Measurements from ENCODE around the gene CBARP. TPM values are rescaled to one million over a fixed set of nuclear protein-coding genes. Genes with fewer than 3 reads are reported as not detected.

The CBARP gene
- polyA plus RNA-seq, 1 of the 3 experiments (the other 2 are of a cell fraction), result 5.1 TPM

DNA sequence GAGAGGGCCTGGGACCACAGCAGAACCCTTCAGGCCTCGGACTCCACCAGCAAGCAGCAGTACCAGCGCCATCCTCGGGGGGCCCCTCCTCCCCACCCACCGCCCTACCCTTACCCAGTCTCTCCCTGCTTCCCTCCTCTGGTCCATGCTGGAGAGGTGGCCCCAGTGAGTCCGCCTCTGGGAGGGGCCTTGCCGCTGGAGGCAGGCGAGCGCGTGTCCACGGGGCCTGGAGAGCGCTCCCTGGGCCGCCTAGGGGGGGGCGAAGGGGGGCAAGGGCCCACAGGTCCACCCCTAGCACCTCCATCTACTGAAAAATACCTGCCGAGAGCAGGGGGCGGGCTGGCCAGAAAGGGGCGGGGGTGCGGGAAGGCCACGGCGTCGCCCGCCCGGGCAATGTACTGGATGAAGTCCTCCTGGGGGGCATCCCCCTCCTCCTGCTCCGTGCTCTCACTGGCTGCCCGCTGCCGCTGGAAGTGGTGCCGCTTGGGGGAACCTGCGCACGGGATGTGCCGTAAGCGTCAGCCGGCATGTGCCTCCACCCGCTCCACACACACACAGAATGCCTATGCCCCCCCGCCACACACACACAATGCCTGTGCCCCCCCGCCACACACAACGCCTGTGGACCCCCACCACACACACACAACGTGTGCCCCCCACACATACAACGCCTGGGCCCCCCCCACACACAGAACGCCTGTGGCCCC, 6.9 kb downstream of the CBARP start:
- POLR2A ChIA-PET, result no interaction called here
- Histone ChIP-seq H3K9me2 (no peaks in the 10 kb centered on the region), H4K20me1 (ENCODE audit: insufficient read depth) (peaks cover 19% of the 10 kb centered on the region), H2AFZ (ENCODE audit: low read depth) (no peak overlapping the region), H3K27me3 (ENCODE audit: insufficient read depth) (no peaks in the 10 kb centered on the region), H3K4me2 (no peak overlapping the region), H3K36me3 (replicated peaks in 1 of 2; ENCODE audit: control insufficient read depth in 1 of 2, insufficient read depth in 2 of 2, low read length in 1 of 2) (peaks cover 0 to 61% of the 10 kb centered on the region in 2 experiments), H3K4me1 (ENCODE audit: control insufficient read depth in 1 of 2, insufficient read depth in 2 of 2, low read depth in 1 of 2, low read length in 1 of 2) (peaks cover 0 to 4% of the 10 kb centered on the region in 2 experiments; a peak in 1 of 4 replicates), H3K27ac (ENCODE audit: low read depth in 2 of 2, low read length in 1 of 2) (no peak overlapping the region), H3F3A (replicated peaks; ENCODE audit: insufficient read depth) (peaks cover 14% of the 10 kb centered on the region), H3K9me3 (no peaks in the 10 kb centered on the region), H3K9ac (no peak overlapping the region), H3K79me2 (ENCODE audit: insufficient read depth) (peaks cover 6% of the 10 kb centered on the region; the same call in 1 of the 2 replicates), H3K4me3 (ENCODE audit: low read depth in 2 of 2, low read length in 1 of 2) (no peak overlapping the region)
- peak; percentile 49 for DNase-seq
- CTCF ChIA-PET, result interaction anchor here (1.4 kb wide), 1 partner anchor 49 kb away, joined by 3 read pairs; no protein-coding TSS in a partner anchor
- TF ChIP-seq RXRA (IDR thresholded peaks at IDR 0.05; ENCODE audit: borderline replicate concordance, low read depth) (no peak), YY1 (IDR thresholded peaks at IDR 0.05; ENCODE audit: low read depth) (no peak), NFIC (IDR thresholded peaks at IDR 0.05; ENCODE audit: borderline replicate concordance) (no peak), EZH2phosphoT487 (IDR thresholded peaks at IDR 0.05; ENCODE audit: borderline replicate concordance, low read depth) (no peak), TAF1 (IDR thresholded peaks at IDR 0.05; ENCODE audit: borderline replicate concordance, low read depth, low read length) (no peak), CHD2 (IDR thresholded peaks at IDR 0.05; ENCODE audit: low read length, partially characterized antibody) (no peak), RFX5 (IDR thresholded peaks at IDR 0.05; ENCODE audit: low read length) (no peak), ELF1 (IDR thresholded peaks at IDR 0.05) (no peak), POLR2AphosphoS5 (IDR thresholded peaks at IDR 0.05; ENCODE audit: low read depth, low read length) (no peak), FOXJ3 (CRISPR knock-in tag; IDR thresholded peaks at IDR 0.05) (no peak)
- TF ChIP-seq, protein P1, sequence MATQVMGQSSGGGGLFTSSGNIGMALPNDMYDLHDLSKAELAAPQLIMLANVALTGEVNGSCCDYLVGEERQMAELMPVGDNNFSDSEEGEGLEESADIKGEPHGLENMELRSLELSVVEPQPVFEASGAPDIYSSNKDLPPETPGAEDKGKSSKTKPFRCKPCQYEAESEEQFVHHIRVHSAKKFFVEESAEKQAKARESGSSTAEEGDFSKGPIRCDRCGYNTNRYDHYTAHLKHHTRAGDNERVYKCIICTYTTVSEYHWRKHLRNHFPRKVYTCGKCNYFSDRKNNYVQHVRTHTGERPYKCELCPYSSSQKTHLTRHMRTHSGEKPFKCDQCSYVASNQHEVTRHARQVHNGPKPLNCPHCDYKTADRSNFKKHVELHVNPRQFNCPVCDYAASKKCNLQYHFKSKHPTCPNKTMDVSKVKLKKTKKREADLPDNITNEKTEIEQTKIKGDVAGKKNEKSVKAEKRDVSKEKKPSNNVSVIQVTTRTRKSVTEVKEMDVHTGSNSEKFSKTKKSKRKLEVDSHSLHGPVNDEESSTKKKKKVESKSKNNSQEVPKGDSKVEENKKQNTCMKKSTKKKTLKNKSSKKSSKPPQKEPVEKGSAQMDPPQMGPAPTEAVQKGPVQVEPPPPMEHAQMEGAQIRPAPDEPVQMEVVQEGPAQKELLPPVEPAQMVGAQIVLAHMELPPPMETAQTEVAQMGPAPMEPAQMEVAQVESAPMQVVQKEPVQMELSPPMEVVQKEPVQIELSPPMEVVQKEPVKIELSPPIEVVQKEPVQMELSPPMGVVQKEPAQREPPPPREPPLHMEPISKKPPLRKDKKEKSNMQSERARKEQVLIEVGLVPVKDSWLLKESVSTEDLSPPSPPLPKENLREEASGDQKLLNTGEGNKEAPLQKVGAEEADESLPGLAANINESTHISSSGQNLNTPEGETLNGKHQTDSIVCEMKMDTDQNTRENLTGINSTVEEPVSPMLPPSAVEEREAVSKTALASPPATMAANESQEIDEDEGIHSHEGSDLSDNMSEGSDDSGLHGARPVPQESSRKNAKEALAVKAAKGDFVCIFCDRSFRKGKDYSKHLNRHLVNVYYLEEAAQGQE (IDR thresholded peaks at IDR 0.05; ENCODE audit: low read depth, low read length), result no peak
- TF ChIP-seq, protein P2, sequence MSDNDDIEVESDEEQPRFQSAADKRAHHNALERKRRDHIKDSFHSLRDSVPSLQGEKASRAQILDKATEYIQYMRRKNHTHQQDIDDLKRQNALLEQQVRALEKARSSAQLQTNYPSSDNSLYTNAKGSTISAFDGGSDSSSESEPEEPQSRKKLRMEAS (IDR thresholded peaks at IDR 0.05; ENCODE audit: low read depth), result no peak
- TF ChIP-seq, protein P3, sequence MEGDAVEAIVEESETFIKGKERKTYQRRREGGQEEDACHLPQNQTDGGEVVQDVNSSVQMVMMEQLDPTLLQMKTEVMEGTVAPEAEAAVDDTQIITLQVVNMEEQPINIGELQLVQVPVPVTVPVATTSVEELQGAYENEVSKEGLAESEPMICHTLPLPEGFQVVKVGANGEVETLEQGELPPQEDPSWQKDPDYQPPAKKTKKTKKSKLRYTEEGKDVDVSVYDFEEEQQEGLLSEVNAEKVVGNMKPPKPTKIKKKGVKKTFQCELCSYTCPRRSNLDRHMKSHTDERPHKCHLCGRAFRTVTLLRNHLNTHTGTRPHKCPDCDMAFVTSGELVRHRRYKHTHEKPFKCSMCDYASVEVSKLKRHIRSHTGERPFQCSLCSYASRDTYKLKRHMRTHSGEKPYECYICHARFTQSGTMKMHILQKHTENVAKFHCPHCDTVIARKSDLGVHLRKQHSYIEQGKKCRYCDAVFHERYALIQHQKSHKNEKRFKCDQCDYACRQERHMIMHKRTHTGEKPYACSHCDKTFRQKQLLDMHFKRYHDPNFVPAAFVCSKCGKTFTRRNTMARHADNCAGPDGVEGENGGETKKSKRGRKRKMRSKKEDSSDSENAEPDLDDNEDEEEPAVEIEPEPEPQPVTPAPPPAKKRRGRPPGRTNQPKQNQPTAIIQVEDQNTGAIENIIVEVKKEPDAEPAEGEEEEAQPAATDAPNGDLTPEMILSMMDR (IDR thresholded peaks at IDR 0.05), result no peak
- TF ChIP-seq, protein P4, sequence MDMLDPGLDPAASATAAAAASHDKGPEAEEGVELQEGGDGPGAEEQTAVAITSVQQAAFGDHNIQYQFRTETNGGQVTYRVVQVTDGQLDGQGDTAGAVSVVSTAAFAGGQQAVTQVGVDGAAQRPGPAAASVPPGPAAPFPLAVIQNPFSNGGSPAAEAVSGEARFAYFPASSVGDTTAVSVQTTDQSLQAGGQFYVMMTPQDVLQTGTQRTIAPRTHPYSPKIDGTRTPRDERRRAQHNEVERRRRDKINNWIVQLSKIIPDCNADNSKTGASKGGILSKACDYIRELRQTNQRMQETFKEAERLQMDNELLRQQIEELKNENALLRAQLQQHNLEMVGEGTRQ (IDR thresholded peaks at IDR 0.05; ENCODE audit: borderline replicate concordance, low read depth, low read length), result no peak
- TF ChIP-seq, protein P5, sequence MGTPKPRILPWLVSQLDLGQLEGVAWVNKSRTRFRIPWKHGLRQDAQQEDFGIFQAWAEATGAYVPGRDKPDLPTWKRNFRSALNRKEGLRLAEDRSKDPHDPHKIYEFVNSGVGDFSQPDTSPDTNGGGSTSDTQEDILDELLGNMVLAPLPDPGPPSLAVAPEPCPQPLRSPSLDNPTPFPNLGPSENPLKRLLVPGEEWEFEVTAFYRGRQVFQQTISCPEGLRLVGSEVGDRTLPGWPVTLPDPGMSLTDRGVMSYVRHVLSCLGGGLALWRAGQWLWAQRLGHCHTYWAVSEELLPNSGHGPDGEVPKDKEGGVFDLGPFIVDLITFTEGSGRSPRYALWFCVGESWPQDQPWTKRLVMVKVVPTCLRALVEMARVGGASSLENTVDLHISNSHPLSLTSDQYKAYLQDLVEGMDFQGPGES (IDR thresholded peaks at IDR 0.05; ENCODE audit: low read depth, low read length), result no peak
- WGBS (ENCODE audit: low lambda C conversion rate), result 95% methylated on average over 29 of the region's 38 CpGs

All from SK-N-SH (cell line).